PC-3 (cell line): Measurements from ENCODE around the gene ZNF213. TPM values are rescaled to one million over a fixed set of nuclear protein-coding genes. Genes with fewer than 3 reads are reported as not detected.

ENCODE experiments used
- ATAC-seq: fragments of 200-7000 bp; cut with Tn5 transposase; 2 replicates; pipeline ENCODE4 v1.9.1; 2020; ENCODE audit warnings: mild to moderate bottlenecking, moderate library complexity
- BruUV-seq: library from RNA; stranded (reverse); fragments of 400-500 nt; replicated peaks from 2 replicates; lab custom pipeline; 2021; lab: Mats Ljungman, UMichigan
- CTCF ChIA-PET: fragments of 300-600 bp; sonication (Branson Sonifier 250); formaldehyde crosslinking; loops from one replicate; lab custom pipeline; 2022; ENCODE audit warnings: antibody characterized with exemption; lab: Charles Lee
- POLR2A ChIA-PET: fragments of 300-600 bp; sonication (Branson Sonifier 250); formaldehyde crosslinking; loops from one replicate; lab custom pipeline; 2022; ENCODE audit warnings: antibody characterized with exemption; ENCODE audit not compliant: unreplicated experiment; lab: Charles Lee
- DNase-seq: peaks from one replicate; pipeline ENCODE4 v3.0.0-alpha.2; 2015
- H2AFZ ChIP-seq: fragments of 300-600 bp; sonication (generic); 2 replicates; pipeline ENCODE4 v1.6.0; 2016; ENCODE audit warnings: antibody characterized with exemption, low read length
- H3F3A ChIP-seq: fragments of 300-600 bp; sonication (generic); one replicate; pipeline ENCODE4 v1.6.0; 2017; ENCODE audit warnings: antibody characterized with exemption, low read length, control low read depth, mild to moderate bottlenecking; ENCODE audit not compliant: unreplicated experiment
- H3K27ac ChIP-seq: fragments of 300-600 bp; sonication (generic); 2 replicates; pipeline ENCODE4 v1.5.1; 2016; ENCODE audit warnings: mild to moderate bottlenecking, low read length
- H3K27me3 ChIP-seq: fragments of 300-600 bp; sonication (generic); 2 replicates; pipeline ENCODE4 v1.6.1; 2016; ENCODE audit warnings: low read length, mixed read lengths
- H3K36me3 ChIP-seq: fragments of 300-600 bp; sonication (generic); 2 replicates; pipeline ENCODE4 v1.6.1; 2016; ENCODE audit warnings: low read depth, mixed run types, low read length, mixed read lengths
- H3K4me1 ChIP-seq: fragments of 300-600 bp; sonication (generic); 2 replicates; pipeline ENCODE4 v1.5.1; 2016; ENCODE audit warnings: low read length; ENCODE audit not compliant: insufficient read depth
- H3K4me2 ChIP-seq: fragments of 300-600 bp; sonication (generic); 2 replicates; pipeline ENCODE4 v1.6.0; 2016; ENCODE audit warnings: low read length
- H3K4me3 ChIP-seq: fragments of 300-600 bp; sonication (generic); 2 replicates; pipeline ENCODE4 v1.5.1; 2016; ENCODE audit warnings: mild to moderate bottlenecking, low read length, mixed read lengths
- H3K79me2 ChIP-seq: fragments of 300-600 bp; sonication (generic); 2 replicates; pipeline ENCODE4 v1.6.1; 2017; ENCODE audit warnings: low read length, mixed read lengths
- H3K9ac ChIP-seq: fragments of 300-600 bp; sonication (generic); 2 replicates; pipeline ENCODE4 v1.6.0; 2016; ENCODE audit warnings: mild to moderate bottlenecking, low read length
- H3K9me2 ChIP-seq: fragments of 300-600 bp; sonication (generic); replicated peaks from 2 replicates; pipeline ENCODE4 v1.6.1; 2016; ENCODE audit warnings: mixed run types, low read length, mixed read lengths
- H3K9me3 ChIP-seq: fragments of 300-600 bp; sonication (generic); 2 replicates; pipeline ENCODE4 v1.6.1; 2016; ENCODE audit warnings: low read length, mixed read lengths
- H4K20me1 ChIP-seq: fragments of 300-600 bp; sonication (generic); 2 replicates; pipeline ENCODE4 v1.6.1; 2016; ENCODE audit warnings: low read length, mixed read lengths
- EZH2 ChIP-seq: fragments of 300-600 bp; sonication (generic); IDR thresholded peaks from one replicate; pipeline ENCODE4 v1.6.1; 2017; ENCODE audit warnings: antibody characterized with exemption, mild to moderate bottlenecking, low read length; ENCODE audit not compliant: unreplicated experiment
- EZH2phosphoT487 ChIP-seq: fragments of 300-600 bp; sonication (generic); IDR thresholded peaks from 2 replicates; pipeline ENCODE4 v1.6.1; 2018; ENCODE audit warnings: mild to moderate bottlenecking, antibody characterized with exemption, low read length, borderline replicate concordance
- intact Hi-C: fragments of 100-400 bp; cut with micrococcal nuclease; formaldehyde crosslinking; loops from 2 replicates; pipeline ENCODE4 v1.9.0; 2023
- total RNA-seq: library from RNA; depleted of rRNA; stranded (reverse); fragments of >200 nt; gene quantifications from 2 replicates; pipeline ENCODE4 v1.2.3, GENCODE V29; 2014
- TF ChIP-seq, protein P1 (sequence below): fragments of 300-600 bp; sonication (generic); conservative IDR thresholded peaks from 2 replicates; pipeline ENCODE4 v1.5.1; 2017; ENCODE audit warnings: antibody characterized with exemption, low read depth, mild to moderate bottlenecking, low read length

The ZNF213 gene
- total RNA-seq, 1 experiment from 2014 or later = 3.6 TPM

DNA sequence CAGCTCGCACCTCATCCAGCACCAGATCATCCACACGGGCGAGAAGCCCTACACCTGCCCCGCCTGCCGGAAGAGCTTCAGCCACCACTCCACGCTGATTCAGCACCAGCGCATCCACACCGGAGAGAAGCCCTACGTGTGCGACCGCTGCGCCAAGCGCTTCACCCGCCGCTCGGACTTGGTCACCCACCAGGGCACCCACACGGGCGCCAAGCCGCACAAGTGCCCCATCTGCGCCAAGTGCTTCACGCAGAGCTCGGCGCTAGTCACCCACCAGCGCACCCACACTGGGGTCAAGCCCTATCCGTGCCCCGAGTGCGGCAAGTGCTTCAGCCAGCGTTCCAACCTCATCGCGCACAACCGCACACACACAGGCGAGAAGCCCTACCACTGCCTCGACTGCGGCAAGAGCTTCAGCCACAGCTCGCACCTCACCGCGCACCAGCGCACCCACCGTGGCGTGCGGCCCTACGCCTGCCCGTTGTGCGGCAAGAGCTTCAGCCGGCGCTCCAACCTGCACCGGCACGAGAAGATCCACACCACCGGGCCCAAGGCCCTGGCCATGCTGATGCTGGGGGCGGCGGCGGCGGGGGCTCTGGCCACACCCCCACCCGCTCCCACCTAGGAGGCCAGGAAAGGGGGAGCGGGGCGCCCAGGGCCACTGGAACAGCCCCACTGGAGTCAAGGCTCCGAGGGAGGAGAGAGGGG lies 15.0 kb upstream of the ZNF213 start:
- ATAC-seq = no peak
- no peaks in the 10 kb centered on the region for H3K9me2 ChIP-seq
- no peak overlapping the region for H3K27ac ChIP-seq
- TF ChIP-seq EZH2 (no peak), EZH2phosphoT487 (no peak)
- TF ChIP-seq, protein P1, sequence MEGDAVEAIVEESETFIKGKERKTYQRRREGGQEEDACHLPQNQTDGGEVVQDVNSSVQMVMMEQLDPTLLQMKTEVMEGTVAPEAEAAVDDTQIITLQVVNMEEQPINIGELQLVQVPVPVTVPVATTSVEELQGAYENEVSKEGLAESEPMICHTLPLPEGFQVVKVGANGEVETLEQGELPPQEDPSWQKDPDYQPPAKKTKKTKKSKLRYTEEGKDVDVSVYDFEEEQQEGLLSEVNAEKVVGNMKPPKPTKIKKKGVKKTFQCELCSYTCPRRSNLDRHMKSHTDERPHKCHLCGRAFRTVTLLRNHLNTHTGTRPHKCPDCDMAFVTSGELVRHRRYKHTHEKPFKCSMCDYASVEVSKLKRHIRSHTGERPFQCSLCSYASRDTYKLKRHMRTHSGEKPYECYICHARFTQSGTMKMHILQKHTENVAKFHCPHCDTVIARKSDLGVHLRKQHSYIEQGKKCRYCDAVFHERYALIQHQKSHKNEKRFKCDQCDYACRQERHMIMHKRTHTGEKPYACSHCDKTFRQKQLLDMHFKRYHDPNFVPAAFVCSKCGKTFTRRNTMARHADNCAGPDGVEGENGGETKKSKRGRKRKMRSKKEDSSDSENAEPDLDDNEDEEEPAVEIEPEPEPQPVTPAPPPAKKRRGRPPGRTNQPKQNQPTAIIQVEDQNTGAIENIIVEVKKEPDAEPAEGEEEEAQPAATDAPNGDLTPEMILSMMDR = no peak
- H3K79me2 ChIP-seq = peaks cover 4% of the 10 kb centered on the region; the same call in 1 of the 2 replicates
- H3K9ac ChIP-seq = no peak overlapping the region
- no peak overlapping the region for H3K4me3 ChIP-seq
- H2AFZ ChIP-seq = no peak overlapping the region
- intact Hi-C loops = no loop called here
- H3K4me1 ChIP-seq = no peaks in the 10 kb centered on the region; the same call in 1 of the 2 replicates
- BruUV-seq = no TSS peak
- H3K36me3 ChIP-seq = no peaks in the 10 kb centered on the region
- H3K27me3 ChIP-seq = no peaks in the 10 kb centered on the region
- no peaks in the 10 kb centered on the region for H3K9me3 ChIP-seq
- no peak for DNase-seq
- no peaks in the 10 kb centered on the region for H4K20me1 ChIP-seq
- CTCF ChIA-PET = no interaction called here
- no peak overlapping the region for H3K4me2 ChIP-seq
- POLR2A ChIA-PET = no interaction called here
- H3F3A ChIP-seq = no peaks in the 10 kb centered on the region

DNA sequence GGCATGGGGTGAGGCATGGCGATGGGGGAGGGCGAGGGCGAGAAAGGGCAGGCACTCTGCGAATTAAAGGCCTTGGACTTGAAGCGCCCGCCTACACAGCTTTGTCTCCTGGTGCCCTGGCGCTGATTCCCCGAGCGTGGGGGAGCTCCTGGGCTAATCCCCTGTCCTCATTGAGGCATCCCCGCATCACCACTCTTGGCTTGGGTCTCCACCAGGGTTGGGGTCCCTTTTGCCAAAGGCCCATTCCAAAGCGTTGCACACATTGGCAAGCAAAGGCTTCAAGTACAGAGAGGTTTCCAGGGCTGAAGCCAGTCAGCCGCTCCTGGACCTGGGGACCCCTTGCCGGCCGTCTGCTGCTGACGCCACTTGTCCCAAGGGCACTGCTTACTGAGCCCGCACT lies 14.4 kb upstream of the ZNF213 start:
- Histone ChIP-seq H4K20me1 (no peaks in the 10 kb centered on the region), H3K4me1 (no peaks in the 10 kb centered on the region; the same call in 1 of the 2 replicates), H3F3A (no peaks in the 10 kb centered on the region), H3K79me2 (no peaks in the 10 kb centered on the region), H3K9me3 (no peaks in the 10 kb centered on the region), H3K9ac (no peak overlapping the region), H3K4me2 (no peak overlapping the region), H3K27me3 (no peaks in the 10 kb centered on the region), H3K4me3 (no peak overlapping the region), H2AFZ (no peak overlapping the region), H3K27ac (no peak overlapping the region), H3K9me2 (no peaks in the 10 kb centered on the region), H3K36me3 (no peaks in the 10 kb centered on the region)
- ATAC-seq = no peak
- no TSS peak for BruUV-seq
- intact Hi-C loops = no loop called here
- POLR2A ChIA-PET = no interaction called here
- no peak for TF ChIP-seq EZH2phosphoT487
- TF ChIP-seq, protein P1 = no peak
- no peak for TF ChIP-seq EZH2
- CTCF ChIA-PET = no interaction called here
- DNase-seq = no peak

DNA sequence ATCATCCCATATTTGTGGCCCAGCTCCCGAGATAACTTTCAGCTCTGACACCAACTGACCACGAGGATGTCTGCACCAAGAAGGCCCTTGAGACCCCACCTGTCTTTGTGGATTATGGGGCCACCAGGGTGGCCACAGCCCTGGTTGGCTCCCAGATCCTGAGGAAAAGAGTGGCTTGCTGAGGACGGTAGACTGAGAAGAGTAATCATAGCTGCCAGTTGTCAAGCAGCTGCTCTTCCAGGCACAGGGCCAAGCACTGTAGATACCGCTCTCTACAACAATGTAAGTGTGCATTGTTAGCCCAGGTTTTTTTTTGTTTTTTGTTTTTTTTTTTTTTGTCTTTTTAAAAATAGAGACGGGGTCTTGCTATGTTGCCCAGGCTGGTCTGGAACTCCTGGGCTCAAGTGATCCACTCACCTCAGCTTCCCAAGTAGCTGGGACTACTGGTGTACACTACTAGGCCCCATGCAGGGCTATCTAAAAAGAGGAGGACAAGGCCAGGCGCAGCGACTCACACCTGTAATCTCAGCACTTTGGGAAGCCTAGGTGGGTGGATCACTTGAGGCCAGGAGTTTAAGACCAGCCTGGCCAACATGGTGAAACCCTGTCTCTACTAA lies 12.9 kb upstream of the ZNF213 start:
- Histone ChIP-seq H2AFZ (no peak overlapping the region), H3K36me3 (no peaks in the 10 kb centered on the region), H3K9me2 (no peaks in the 10 kb centered on the region), H3K4me2 (no peak overlapping the region), H3K9ac (no peak overlapping the region), H3K4me3 (no peak overlapping the region), H3K27ac (no peak overlapping the region), H3K9me3 (no peaks in the 10 kb centered on the region), H3K4me1 (no peaks in the 10 kb centered on the region; the same call in 1 of the 2 replicates), H3K27me3 (no peaks in the 10 kb centered on the region), H3K79me2 (no peaks in the 10 kb centered on the region), H3F3A (no peaks in the 10 kb centered on the region), H4K20me1 (no peaks in the 10 kb centered on the region)
- BruUV-seq = no TSS peak
- ATAC-seq (no peak), DNase-seq (no peak)
- TF ChIP-seq EZH2phosphoT487 (no peak), EZH2 (no peak)
- TF ChIP-seq, protein P1 = no peak
- ChIA-PET POLR2A (interaction anchor here (0.8 kb wide), 1 partner anchor 1306 kb away, joined by 4 read pairs; no protein-coding TSS in a partner anchor), CTCF (interaction anchor here (0.5 kb wide), 1 partner anchor 9 kb away, joined by 5 read pairs; no protein-coding TSS in a partner anchor)
- intact Hi-C loops = no loop called here
